Naive thymus-derived CD4-positive, alpha-beta T cell (primary cell): ENCODE results near the gene GRIN2A. TPM values are rescaled to one million over a fixed set of nuclear protein-coding genes. Genes with fewer than 3 reads are reported as not detected.

Source experiments
- ATAC-seq: fragments of 150-1000 bp; cut with Tn5 transposase; 2 replicates; pipeline ENCODE4 v1.10.0; 2021; ENCODE audit warnings: mild to moderate bottlenecking, moderate library complexity
- CTCF ChIA-PET: fragments of 350-600 bp; sonication (Branson Sonifier 250); formaldehyde crosslinking; loops from one replicate; lab custom pipeline; 2021; ENCODE audit warnings: antibody characterized with exemption; lab: Charles Lee
- POLR2A ChIA-PET: fragments of 350-600 bp; sonication (Branson Sonifier 250); formaldehyde crosslinking; loops from one replicate; lab custom pipeline; 2021; ENCODE audit warnings: antibody characterized with exemption, inconsistent platforms; lab: Charles Lee
- DNase-seq, 9 donors: peaks; one replicate each; pipeline versions ENCODE4 v3.0.0 to v3.0.0-alpha.2; 2020 to 2022; ENCODE audit warnings: mixed read lengths in 1 of 9
- H3K27ac ChIP-seq: one replicate; pipeline ENCODE4 v1.7.0; 2013; ENCODE audit warnings: mild to moderate bottlenecking, low read depth, low read length, moderate library complexity
- H3K27me3 ChIP-seq, 2 donors: one replicate each; pipeline ENCODE4 v1.7.0; 2013; ENCODE audit warnings: low read length in 2 of 2, mild to moderate bottlenecking in 2 of 2, moderate library complexity in 2 of 2; ENCODE audit not compliant: control insufficient read depth in 2 of 2, insufficient read depth in 2 of 2
- H3K36me3 ChIP-seq, 3 experiments: 1 replicate in 2 of 3; 2 replicates in 1 of 3; pipeline ENCODE4 v1.7.0; 2013; ENCODE audit warnings: low read length in 3 of 3, mild to moderate bottlenecking in 3 of 3, moderate library complexity in 1 of 3; ENCODE audit not compliant: insufficient read depth in 3 of 3, control insufficient read depth in 2 of 3
- H3K4me1 ChIP-seq, 2 donors: one replicate each; pipeline ENCODE4 v1.7.0; 2013; ENCODE audit warnings: low read length in 2 of 2, mild to moderate bottlenecking in 2 of 2, moderate library complexity in 1 of 2; ENCODE audit not compliant: control insufficient read depth in 2 of 2, insufficient read depth in 2 of 2
- H3K4me3 ChIP-seq: 2 replicates; pipeline ENCODE4 v1.7.0; 2013; ENCODE audit warnings: mild to moderate bottlenecking, low read length
- H3K9me3 ChIP-seq, 3 experiments: 1 replicate in 2 of 3; 2 replicates in 1 of 3; pipeline ENCODE4 v1.7.0; 2013; ENCODE audit warnings: low read length in 3 of 3; ENCODE audit not compliant: control insufficient read depth in 2 of 3
- H3K27ac Mint-ChIP-seq, 9 donors: one replicate each; pipeline ENCODE4 v1.8.0; 2020 to 2022; ENCODE audit warnings: mixed read lengths in 9 of 9, mild to moderate bottlenecking in 8 of 9, moderate library complexity in 5 of 9, inconsistent platforms in 2 of 9
- H3K27me3 Mint-ChIP-seq, 5 donors: one replicate each; pipeline ENCODE4 v1.8.0; 2021 to 2022; ENCODE audit warnings: mixed read lengths in 5 of 5, mild to moderate bottlenecking in 1 of 5
- H3K36me3 Mint-ChIP-seq, 5 donors: one replicate each; pipeline ENCODE4 v1.8.0; 2020 to 2022; ENCODE audit warnings: mixed read lengths in 5 of 5, mild to moderate bottlenecking in 3 of 5, inconsistent platforms in 1 of 5
- H3K4me1 Mint-ChIP-seq, 7 donors: one replicate each; pipeline ENCODE4 v1.8.0; 2020 to 2022; ENCODE audit warnings: mixed read lengths in 7 of 7, mild to moderate bottlenecking in 3 of 7, inconsistent platforms in 1 of 7
- H3K4me3 Mint-ChIP-seq, 10 donors: one replicate each; pipeline ENCODE4 v1.8.0; 2020 to 2022; ENCODE audit warnings: mild to moderate bottlenecking in 10 of 10, mixed read lengths in 10 of 10, moderate library complexity in 6 of 10, inconsistent platforms in 2 of 10
- H3K9me3 Mint-ChIP-seq, 11 donors: one replicate each; pipeline ENCODE4 v1.8.0; 2020 to 2022; ENCODE audit warnings: mixed read lengths in 11 of 11, mild to moderate bottlenecking in 4 of 11, inconsistent platforms in 1 of 11, moderate library complexity in 1 of 11
- intact Hi-C, 2 donors: fragments of 100-400 bp; cut with micrococcal nuclease; formaldehyde crosslinking; loops; one replicate each; pipeline ENCODE4 v1.15.1; 2023
- polyA plus RNA-seq, 2 donors: library from polyadenylated mRNA; unstranded; fragments of 300-500 nt; fragmentation: Illumina TruSeq; gene quantifications; one replicate each; pipeline ENCODE4 v1.2.3, GENCODE V29; 2021
- total RNA-seq, 6 experiments: library from RNA in 5 of 6; stranded (reverse) in 5 of 6; gene quantifications; 1 replicate in 5 of 6; 2 replicates in 1 of 6; pipeline ENCODE4 v1.2.3 and lab custom pipeline; 2021 to 2026

GRIN2A gene
- total and polyA plus RNA-seq, 7 experiments from 2014 or later: not detected

- H3K27ac Mint-ChIP-seq: no peak overlapping the region
- peaks cover 0 to 16% (median 11%) of the 10 kb centered on the region in 5 donors for H3K27me3 Mint-ChIP-seq
- H3K9me3 Mint-ChIP-seq: peaks cover 0 to 8% (median 0%) of the 10 kb centered on the region in 11 donors
- POLR2A ChIA-PET: no interaction called here
- no peak for ATAC-seq
- H3K4me3 Mint-ChIP-seq: no peak overlapping the region
- DNase-seq: no peak
- H3K36me3 Mint-ChIP-seq: no peaks in the 10 kb centered on the region
- intact Hi-C loops: no loop called here
- no peaks in the 10 kb centered on the region for H3K4me1 Mint-ChIP-seq
- Histone ChIP-seq H3K9me3 (no peaks in the 10 kb centered on the region), H3K27me3 (no peaks in the 10 kb centered on the region), H3K4me1 (no peaks in the 10 kb centered on the region), H3K36me3 (no peaks in the 10 kb centered on the region), H3K4me3 (no peak overlapping the region), H3K27ac (no peak overlapping the region)
- CTCF ChIA-PET: no interaction called here
These were observed 55.5 kb downstream of the GRIN2A start for GRCh38 chr16:10126686-10127085.

GRCh38 chr16:10123141-10123540 is 59.1 kb downstream of the GRIN2A start:
- no peaks in the 10 kb centered on the region for H3K4me1 Mint-ChIP-seq
- no peaks in the 10 kb centered on the region for H3K36me3 Mint-ChIP-seq
- no peak overlapping the region for H3K4me3 Mint-ChIP-seq
- peaks cover 0 to 12% (median 1%) of the 10 kb centered on the region in 11 donors for H3K9me3 Mint-ChIP-seq
- H3K27ac Mint-ChIP-seq: no peak overlapping the region
- ChIA-PET CTCF (no interaction called here), POLR2A (no interaction called here)
- H3K27me3 Mint-ChIP-seq: peaks cover 0 to 26% (median 21%) of the 10 kb centered on the region in 5 donors
- intact Hi-C loops: no loop called here
- no peaks in the 10 kb centered on the region for H3K27me3 ChIP-seq
- H3K36me3 ChIP-seq: no peaks in the 10 kb centered on the region
- no peak for DNase-seq
- H3K9me3 ChIP-seq: no peaks in the 10 kb centered on the region
- ATAC-seq: no peak
- H3K27ac ChIP-seq: no peak overlapping the region
- no peaks in the 10 kb centered on the region for H3K4me1 ChIP-seq
- no peak overlapping the region for H3K4me3 ChIP-seq

- CTCF ChIA-PET: no interaction called here
- ATAC-seq: no peak
- Mint-ChIP-seq H3K4me1 (no peaks in the 10 kb centered on the region), H3K27ac (no peak overlapping the region), H3K4me3 (no peak overlapping the region), H3K36me3 (no peaks in the 10 kb centered on the region), H3K9me3 (peaks cover 0 to 12% (median 1%) of the 10 kb centered on the region in 11 donors), H3K27me3 (peaks cover 0 to 26% (median 21%) of the 10 kb centered on the region in 5 donors)
- H3K4me3 ChIP-seq: no peak overlapping the region
- no peaks in the 10 kb centered on the region for H3K9me3 ChIP-seq
- intact Hi-C loops: no loop called here
- POLR2A ChIA-PET: no interaction called here
- no peaks in the 10 kb centered on the region for H3K36me3 ChIP-seq
- H3K27ac ChIP-seq: no peak overlapping the region
- no peaks in the 10 kb centered on the region for H3K27me3 ChIP-seq
- H3K4me1 ChIP-seq: no peaks in the 10 kb centered on the region
- no peak for DNase-seq
These were observed 59.7 kb downstream of the GRIN2A start for GRCh38 chr16:10122546-10122945.

- H3K27me3 ChIP-seq: no peaks in the 10 kb centered on the region
- intact Hi-C loops: no loop called here
- H3K36me3 Mint-ChIP-seq: no peaks in the 10 kb centered on the region
- CTCF ChIA-PET: no interaction called here
- no peaks in the 10 kb centered on the region for H3K36me3 ChIP-seq
- POLR2A ChIA-PET: no interaction called here
- no peak overlapping the region for H3K27ac Mint-ChIP-seq
- H3K4me1 Mint-ChIP-seq: no peaks in the 10 kb centered on the region
- DNase-seq (no peak), ATAC-seq (no peak)
- no peak overlapping the region for H3K27ac ChIP-seq
- no peaks in the 10 kb centered on the region for H3K4me1 ChIP-seq
- H3K4me3 Mint-ChIP-seq: no peak overlapping the region
- H3K9me3 Mint-ChIP-seq: peaks cover 0 to 12% (median 2%) of the 10 kb centered on the region in 11 donors
- H3K27me3 Mint-ChIP-seq: peaks cover 0 to 26% (median 21%) of the 10 kb centered on the region in 5 donors
- no peak overlapping the region for H3K4me3 ChIP-seq
- H3K9me3 ChIP-seq: no peaks in the 10 kb centered on the region
These were observed 60.3 kb downstream of the GRIN2A start for GRCh38 chr16:10121897-10122425.

GRCh38 chr16:10121491-10121890 is 60.7 kb downstream of the GRIN2A start:
- intact Hi-C loops: no loop called here
- Mint-ChIP-seq H3K4me3 (no peak overlapping the region), H3K36me3 (no peaks in the 10 kb centered on the region), H3K9me3 (peaks cover 0 to 12% (median 1%) of the 10 kb centered on the region in 11 donors), H3K27me3 (peaks cover 0 to 26% (median 21%) of the 10 kb centered on the region in 5 donors), H3K4me1 (no peaks in the 10 kb centered on the region), H3K27ac (no peak overlapping the region)
- Histone ChIP-seq H3K4me3 (no peak overlapping the region), H3K9me3 (no peaks in the 10 kb centered on the region), H3K36me3 (no peaks in the 10 kb centered on the region), H3K4me1 (no peaks in the 10 kb centered on the region), H3K27me3 (no peaks in the 10 kb centered on the region), H3K27ac (no peak overlapping the region)
- ChIA-PET CTCF (no interaction called here), POLR2A (no interaction called here)
- ATAC-seq (no peak), DNase-seq (no peak)

- DNase-seq: no peak
- Mint-ChIP-seq H3K4me3 (no peak overlapping the region), H3K27ac (no peak overlapping the region), H3K9me3 (peaks cover 0 to 12% (median 1%) of the 10 kb centered on the region in 11 donors), H3K4me1 (no peaks in the 10 kb centered on the region), H3K36me3 (no peaks in the 10 kb centered on the region), H3K27me3 (peaks cover 0 to 27% (median 21%) of the 10 kb centered on the region in 5 donors)
- Histone ChIP-seq H3K4me3 (no peak overlapping the region), H3K27ac (no peak overlapping the region), H3K27me3 (no peaks in the 10 kb centered on the region), H3K9me3 (no peaks in the 10 kb centered on the region), H3K36me3 (no peaks in the 10 kb centered on the region), H3K4me1 (no peaks in the 10 kb centered on the region)
- no peak for ATAC-seq
- intact Hi-C loops: no loop called here
- CTCF ChIA-PET: no interaction called here
- POLR2A ChIA-PET: no interaction called here
These were observed 61.3 kb downstream of the GRIN2A start for GRCh38 chr16:10120953-10121352.

GRCh38 chr16:10114409-10114808 is 67.8 kb downstream of the GRIN2A start:
- CTCF ChIA-PET: no interaction called here
- no peak overlapping the region for H3K27ac Mint-ChIP-seq

More at GRCh38 chr16:10114409-10114808, 67.8 kb downstream of the GRIN2A start:
- Mint-ChIP-seq H3K4me1 (no peaks in the 10 kb centered on the region), H3K36me3 (no peaks in the 10 kb centered on the region), H3K9me3 (peaks cover 0 to 7% (median 0%) of the 10 kb centered on the region in 11 donors), H3K4me3 (no peak overlapping the region), H3K27me3 (peaks cover 0 to 6% (median 0%) of the 10 kb centered on the region in 5 donors)
- intact Hi-C loops: no loop called here
- ATAC-seq (no peak), DNase-seq (no peak)
- Histone ChIP-seq H3K4me1 (no peaks in the 10 kb centered on the region), H3K27ac (no peak overlapping the region), H3K27me3 (no peaks in the 10 kb centered on the region), H3K9me3 (no peaks in the 10 kb centered on the region), H3K4me3 (no peak overlapping the region), H3K36me3 (no peaks in the 10 kb centered on the region)
- POLR2A ChIA-PET: no interaction called here
